Measurements from ENCODE around the gene BCL2. TPM values are rescaled to one million over a fixed set of nuclear protein-coding genes. Genes with fewer than 3 reads are reported as not detected.

Gene BCL2
- total RNA-seq, 1 donor from 2014 or later: 7.7 TPM

DNA sequence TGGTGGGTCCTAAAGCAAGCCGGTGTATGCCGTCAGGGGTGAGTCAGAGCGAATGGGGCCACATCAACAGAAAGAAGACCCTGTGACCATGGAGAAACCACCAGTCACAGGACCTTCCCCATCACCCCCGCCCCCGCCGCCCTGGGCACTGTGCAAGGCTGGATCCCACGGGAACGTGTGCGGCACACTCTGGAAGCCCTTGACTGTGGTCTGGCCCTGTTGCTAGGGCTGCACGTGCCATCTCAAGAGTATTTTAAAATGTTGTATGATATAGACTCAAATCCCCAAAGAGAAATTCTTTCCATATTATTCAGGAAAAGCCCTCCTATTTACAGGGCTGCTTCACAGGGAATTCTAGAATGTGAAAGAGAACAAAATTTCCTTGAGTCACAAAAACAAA lies 174.8 kb downstream of the BCL2 start:
- ATAC-seq: no peak
- intact Hi-C loops (cut with micrococcal nuclease): no loop called here
- DNase-seq: no peak

DNA sequence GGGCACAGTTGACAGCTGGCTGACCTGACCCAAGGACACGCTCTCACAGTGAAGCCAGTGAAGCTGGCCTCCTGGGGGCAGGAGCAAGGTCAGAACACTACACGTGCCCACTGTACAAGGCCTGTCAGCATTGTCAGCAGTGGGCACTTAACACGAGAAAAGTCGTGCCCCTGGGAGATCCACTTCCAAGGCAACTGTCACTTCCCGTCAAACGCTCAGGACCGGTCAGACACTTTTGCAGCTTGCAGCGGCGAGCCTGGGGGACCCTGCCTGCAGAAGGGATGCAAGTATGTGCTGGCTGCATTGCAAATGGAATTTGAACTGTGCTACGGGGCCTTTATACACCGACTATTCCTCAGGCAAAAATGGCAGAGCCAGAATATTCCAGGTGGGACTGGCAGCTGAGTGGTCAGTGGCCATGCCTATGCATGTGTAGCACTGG lies 176.2 kb downstream of the BCL2 start:
- DNase-seq (no peak), ATAC-seq (peak; percentile 48)
- intact Hi-C loops (cut with micrococcal nuclease): no loop called here

- ATAC-seq (no peak), DNase-seq (no peak)
- intact Hi-C loops (cut with micrococcal nuclease): no loop called here
These were observed 176.9 kb downstream of the BCL2 start for GRCh38 chr18:63142594-63143225.

- intact Hi-C loops (cut with micrococcal nuclease): no loop called here
- ATAC-seq (no peak), DNase-seq (no peak)
These were observed 177.8 kb downstream of the BCL2 start for GRCh38 chr18:63141778-63142176.

DNA sequence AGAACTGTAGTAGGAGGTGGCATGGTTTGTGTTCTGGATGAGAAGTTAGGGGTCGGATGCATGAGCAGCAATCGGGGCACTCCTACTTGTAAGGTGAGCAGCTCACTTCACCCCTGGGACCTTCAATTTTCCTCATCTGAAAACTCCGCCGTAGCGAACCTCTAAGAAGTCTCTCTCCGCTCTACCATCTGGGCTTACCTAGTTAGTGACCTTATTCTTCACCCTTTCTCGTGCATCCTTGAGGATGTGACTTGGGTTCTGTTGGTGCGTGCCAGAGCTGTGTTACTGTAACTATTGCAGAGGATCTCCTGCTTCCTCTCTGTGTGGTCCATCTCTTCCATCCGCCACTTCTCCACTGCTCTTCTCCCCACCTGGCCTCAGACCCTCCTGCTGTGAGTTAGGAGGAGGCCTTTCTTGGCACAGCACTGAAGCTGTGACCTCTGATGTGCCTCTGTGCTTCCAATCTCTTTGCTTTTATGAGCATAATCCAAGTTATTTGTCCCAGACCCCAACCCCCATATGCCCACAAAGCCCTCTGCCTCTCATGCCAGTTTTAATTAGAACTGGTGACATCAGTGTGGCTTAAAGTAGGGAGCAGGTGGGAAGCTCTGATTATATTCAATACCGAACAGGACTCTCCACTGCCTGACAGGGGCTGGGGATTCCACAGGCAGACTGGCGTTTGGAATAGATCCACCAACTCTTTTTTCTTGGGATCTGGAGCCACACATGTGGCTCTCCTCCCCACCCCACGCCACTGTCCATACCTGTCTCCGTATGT lies 178.4 kb downstream of the BCL2 start:
- intact Hi-C loops (cut with micrococcal nuclease): no loop called here

DNA sequence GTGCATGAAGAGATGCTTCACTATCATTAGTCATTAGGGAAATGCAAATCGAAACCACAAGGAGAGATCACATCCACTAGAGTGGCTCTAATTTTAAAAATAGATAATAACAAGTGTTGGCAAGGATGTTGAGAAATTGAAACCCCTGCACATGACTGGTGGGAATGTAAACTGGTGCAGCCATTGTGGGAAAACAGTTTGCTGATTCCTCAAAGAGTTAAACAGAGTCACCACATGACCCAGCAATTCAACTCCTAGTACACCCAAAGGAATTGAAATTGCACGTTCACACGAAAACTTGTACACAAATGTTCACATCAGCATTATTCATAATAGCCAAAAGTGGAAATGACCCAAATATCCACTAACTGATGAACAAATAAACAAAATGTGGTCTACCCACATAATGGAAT lies 179.5 kb downstream of the BCL2 start:
- ATAC-seq: no peak
- intact Hi-C loops (cut with micrococcal nuclease): no loop called here

More for the DNA sequence above, 178.4 kb downstream of the BCL2 start:
- DNase-seq (no peak), ATAC-seq (no peak)

DNA sequence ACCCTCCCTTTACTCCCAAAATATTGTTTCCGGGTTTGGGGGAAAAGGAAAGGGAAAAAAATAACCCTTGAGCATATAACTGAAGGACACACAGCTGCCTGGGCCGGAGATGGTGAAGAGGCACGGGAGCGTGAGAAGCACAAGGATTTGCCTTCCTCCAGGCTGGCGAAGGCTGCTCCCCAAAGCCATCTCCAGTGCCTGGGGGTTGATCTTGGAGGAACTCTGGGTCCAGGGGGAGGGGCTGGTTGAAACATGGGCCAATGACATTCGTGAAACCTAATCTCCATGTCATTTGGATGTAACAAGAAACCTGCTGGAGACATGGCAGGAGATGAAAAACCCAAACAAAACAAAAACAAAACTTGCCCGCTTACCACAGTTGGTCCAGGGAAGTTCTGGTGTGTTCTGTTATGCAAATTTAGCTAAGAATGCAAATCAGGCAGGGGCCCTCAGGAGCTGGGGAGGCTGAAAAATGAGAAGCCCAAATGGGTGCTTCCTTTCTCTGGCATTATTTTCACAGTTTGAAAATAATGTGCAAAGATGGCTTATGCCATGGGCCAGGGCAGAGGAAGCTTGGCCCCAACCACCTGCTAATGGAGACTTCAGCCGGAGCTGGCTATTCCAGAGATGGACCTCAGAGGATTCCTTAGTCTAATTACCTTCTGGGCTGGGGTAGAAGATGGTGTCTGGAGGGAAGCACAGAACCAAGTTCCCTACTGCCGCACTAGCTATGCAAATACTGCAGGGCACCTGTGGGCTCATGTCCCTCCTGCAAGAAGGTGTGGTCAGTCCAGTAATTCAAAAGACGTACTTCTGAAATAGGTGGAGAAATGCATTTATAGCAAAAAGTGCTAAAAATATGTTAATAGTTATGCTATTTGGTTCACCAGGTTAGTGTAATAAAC lies 180.9 kb downstream of the BCL2 start:
- ATAC-seq (peak; percentile 55), DNase-seq (no peak)
- intact Hi-C loops (cut with micrococcal nuclease): loop anchor here (10.0 kb wide), 1 partner anchor 296 kb away; no protein-coding TSS in a partner anchor

More for the DNA sequence above, 179.5 kb downstream of the BCL2 start:
- DNase-seq: no peak

DNA sequence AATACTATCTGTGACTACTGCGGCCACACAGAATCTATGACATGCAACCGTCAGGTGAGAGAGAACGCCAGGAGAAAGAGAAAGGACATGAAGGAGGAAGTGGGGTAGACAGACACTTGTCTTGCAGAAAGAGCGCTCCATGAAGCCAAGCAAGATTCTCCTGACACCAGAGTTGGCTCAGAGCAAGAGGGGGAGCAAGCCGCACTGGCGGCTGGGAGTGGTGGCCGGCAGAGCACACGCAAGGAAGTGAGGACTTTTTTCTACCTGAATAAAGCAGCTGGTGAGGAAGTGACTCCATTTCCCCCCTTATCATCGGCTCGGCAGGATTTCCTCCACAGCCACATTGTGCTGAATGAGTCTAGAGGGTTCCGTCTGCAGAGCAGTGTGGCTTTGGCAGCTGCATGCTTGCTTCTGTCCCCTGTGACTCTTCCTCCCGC lies 181.6 kb downstream of the BCL2 start:
- no peak for DNase-seq
- ATAC-seq: peak; percentile 88
- intact Hi-C loops (cut with micrococcal nuclease): loop anchor here (10.0 kb wide), 1 partner anchor 297 kb away; no protein-coding TSS in a partner anchor

- intact Hi-C loops (cut with micrococcal nuclease): loop anchor here (10.0 kb wide), 1 partner anchor 300 kb away; no protein-coding TSS in a partner anchor
- ATAC-seq (no peak), DNase-seq (no peak)
These were observed 184.5 kb downstream of the BCL2 start for GRCh38 chr18:63135101-63135500.

GRCh38 chr18:63132819-63133200 lies 186.8 kb downstream of the BCL2 start:
- intact Hi-C loops (cut with micrococcal nuclease): loop anchor here (10.0 kb wide), 1 partner anchor 302 kb away; no protein-coding TSS in a partner anchor
- ATAC-seq (no peak), DNase-seq (no peak)

GRCh38 chr18:63131959-63132818 lies 187.4 kb downstream of the BCL2 start:
- no peak for DNase-seq
- intact Hi-C loops (cut with micrococcal nuclease): loop anchor here (10.0 kb wide), 1 partner anchor 303 kb away; no protein-coding TSS in a partner anchor
- ATAC-seq: no peak

DNA sequence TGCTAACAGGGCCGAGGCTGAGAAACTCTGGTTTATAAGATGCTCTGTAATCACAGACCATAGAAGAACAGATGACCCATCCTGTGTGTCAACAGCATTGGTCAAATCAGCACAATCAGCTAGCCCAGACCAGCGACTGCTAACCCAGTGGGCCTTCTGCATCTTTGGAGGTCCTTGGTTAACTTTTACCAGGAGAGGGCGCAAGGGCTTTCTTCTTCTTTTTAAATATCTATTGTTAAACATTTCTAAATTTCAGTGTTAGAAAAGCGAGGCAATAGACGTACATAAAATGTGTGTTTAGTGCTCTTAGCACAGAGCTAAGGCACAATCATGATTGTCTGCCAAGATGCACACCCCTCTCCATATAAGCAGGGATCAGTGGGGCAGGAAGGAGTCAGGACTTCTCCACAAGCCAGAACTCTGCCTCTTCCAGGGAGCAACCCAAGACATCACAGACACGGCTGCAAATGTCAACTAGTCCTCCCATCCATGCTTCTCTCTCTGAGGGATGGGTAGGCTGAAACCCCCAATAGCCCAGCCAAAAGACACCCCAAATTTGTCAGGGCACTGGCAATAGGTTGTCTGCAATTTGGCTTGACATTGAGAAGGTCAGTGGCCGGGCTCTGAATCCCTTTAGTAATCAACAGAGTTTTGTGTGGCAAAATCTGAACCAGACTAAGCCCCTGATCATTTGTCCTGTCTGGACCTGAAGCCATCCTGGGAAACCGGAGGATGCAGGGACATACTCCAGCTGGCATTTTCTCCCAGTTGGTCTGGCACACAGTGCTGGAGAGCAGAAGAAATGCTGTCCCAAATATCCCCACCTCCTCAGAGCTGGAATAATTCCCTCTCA lies 188.2 kb downstream of the BCL2 start:
- ATAC-seq (peak; percentile 77), DNase-seq (no peak)
- intact Hi-C loops (cut with micrococcal nuclease): loop anchor here (10.0 kb wide), 1 partner anchor 303 kb away; no protein-coding TSS in a partner anchor

DNA sequence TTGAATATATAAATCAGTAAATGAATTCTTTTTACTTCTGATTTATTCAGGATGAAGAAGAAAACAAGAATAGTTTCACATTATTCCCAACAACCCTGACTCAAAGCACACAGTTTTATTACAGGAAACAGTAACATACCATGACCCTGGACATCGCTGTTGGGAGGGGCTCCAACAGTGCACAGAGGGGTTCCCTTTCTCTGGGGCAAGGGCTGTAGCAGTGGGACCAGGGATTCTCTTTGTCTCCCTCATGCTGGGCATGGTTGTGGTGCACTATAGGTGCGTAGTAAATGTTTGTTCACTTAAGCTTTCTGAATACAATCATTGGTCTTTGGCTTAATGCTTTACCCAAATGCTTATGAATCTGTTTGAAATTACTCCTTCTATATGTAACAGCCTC lies 189.4 kb downstream of the BCL2 start:
- intact Hi-C loops (cut with micrococcal nuclease): loop anchor here (10.0 kb wide), 1 partner anchor 305 kb away; no protein-coding TSS in a partner anchor
- ATAC-seq (no peak), DNase-seq (no peak)

DNA sequence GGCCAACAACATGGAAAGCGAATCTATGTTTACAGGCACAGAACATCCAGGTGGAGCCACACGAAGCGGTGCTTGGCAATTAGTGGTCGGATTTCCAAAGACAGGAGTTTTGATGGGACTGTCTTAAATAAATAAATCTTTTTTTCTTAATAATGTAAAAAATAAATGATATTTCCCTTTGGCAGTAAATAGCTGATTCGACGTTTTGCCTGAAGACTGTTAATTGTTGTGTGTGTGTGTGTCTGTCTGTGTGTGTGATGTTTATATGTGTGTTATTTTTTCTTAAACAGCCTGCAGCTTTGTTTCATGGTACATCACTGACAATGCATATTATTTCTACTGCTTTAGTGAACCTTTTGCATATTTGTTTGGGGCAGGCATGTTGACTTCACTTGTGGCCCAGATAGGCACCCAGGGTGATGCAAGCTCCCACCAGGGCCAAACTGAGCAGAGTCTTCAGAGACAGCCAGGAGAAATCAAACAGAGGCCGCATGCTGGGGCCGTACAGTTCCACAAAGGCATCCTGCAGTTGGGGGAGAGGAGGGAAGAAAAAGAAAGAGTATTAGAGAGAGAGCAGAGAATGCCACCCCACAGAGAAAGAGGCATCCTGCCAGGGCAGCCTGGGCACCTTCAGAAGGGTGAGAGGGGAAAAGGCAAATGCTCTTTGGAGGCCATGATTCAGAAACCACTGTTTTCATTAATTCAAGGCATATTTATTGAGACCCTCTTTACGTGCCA lies 191.2 kb downstream of the BCL2 start:
- ATAC-seq (no peak), DNase-seq (no peak)
- intact Hi-C loops (cut with micrococcal nuclease): loop anchor here (5.0 kb wide), 1 partner anchor 194 kb away; no protein-coding TSS in a partner anchor

- DNase-seq: no peak
- no peak for ATAC-seq
- intact Hi-C loops (cut with micrococcal nuclease): loop anchor here (5.0 kb wide), 1 partner anchor 196 kb away; no protein-coding TSS in a partner anchor
These were observed 193.2 kb downstream of the BCL2 start for GRCh38 chr18:63126134-63127069.

- intact Hi-C loops (cut with micrococcal nuclease): no loop called here
- DNase-seq (no peak), ATAC-seq (peak; percentile 83)
These were observed 198.9 kb downstream of the BCL2 start for GRCh38 chr18:63120620-63121019.
